Nucleus accumbens (tissue), 56 donors: Measurements from ENCODE around the gene MRGPRG.
A peak's percentile ranks its signal among the peaks of the same experiment; 100 is the strongest.
"Not testable (repeated sequence)": the region's sequence is repeated elsewhere in the genome, so short reads cannot be mapped to it uniquely, and the experiment has no call there.

Experiments used
- DNase-seq, 56 donors: peaks; one replicate each; lab custom pipeline; 2025; lab: John Stamatoyannopoulos, UW

MRGPRG gene, protein sequence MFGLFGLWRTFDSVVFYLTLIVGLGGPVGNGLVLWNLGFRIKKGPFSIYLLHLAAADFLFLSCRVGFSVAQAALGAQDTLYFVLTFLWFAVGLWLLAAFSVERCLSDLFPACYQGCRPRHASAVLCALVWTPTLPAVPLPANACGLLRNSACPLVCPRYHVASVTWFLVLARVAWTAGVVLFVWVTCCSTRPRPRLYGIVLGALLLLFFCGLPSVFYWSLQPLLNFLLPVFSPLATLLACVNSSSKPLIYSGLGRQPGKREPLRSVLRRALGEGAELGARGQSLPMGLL

DNA sequence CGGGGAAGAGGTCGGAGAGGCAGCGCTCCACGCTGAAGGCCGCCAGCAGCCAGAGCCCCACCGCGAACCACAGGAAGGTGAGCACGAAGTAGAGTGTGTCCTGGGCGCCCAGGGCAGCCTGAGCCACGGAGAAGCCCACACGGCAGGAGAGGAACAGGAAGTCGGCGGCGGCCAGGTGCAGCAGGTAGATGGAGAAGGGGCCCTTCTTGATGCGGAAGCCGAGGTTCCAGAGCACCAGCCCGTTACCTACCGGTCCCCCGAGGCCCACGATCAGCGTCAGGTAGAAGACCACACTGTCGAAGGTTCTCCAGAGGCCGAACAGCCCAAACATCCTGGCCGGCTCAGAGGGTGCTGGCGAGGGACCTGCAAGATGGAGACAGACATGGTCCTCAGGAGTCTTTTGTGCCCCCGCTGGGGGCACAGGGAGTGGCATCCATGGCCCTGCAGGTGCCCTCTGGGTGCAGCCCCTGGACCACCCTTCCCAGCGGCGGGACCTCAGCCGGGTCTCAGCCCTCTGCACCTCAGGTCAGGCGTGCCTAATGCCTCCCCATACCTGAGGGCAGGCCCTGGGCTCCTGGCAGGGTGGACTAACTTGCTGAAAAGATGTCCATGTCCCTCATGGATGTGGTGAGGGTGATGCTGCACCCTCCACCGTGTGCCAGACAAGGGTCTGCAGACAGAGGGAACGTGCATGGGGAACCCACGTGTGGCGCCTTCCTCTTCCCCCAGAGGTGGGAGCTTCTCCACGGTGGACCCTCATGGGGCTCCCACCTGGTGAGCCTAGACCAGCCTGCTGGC, at the start of gene MRGPRG:
MRGPRG (minus strand) TSS at position 331 of the 798 bp plus-strand sequence; CDS start at position 331, 0 bp downstream.
- DNase-seq, result no peak

- not testable (repeated sequence) for DNase-seq
Observed at GRCh38 chr11:3262548-3262947, 43.9 kb upstream of the MRGPRG start.

DNA sequence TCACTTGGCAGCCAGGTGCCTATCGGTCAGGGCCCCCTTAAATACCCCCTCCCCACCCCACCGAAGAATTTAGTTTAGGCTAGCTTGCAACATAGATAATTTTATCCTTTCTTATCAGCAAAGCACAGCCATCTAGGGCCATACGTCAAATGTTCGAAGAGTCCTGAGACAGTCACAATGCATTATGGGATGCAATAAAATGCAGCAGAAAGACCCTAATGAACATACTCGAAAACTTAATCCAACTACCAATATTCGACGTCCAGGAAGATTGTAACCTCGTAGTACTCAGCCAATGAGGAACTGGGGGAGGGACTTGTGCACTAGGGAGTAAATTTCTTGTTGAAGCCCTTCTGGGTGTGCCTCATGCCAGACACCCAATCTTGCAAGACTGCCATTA, 43.2 kb upstream of the MRGPRG start:
- DNase-seq, result not testable (repeated sequence)

DNA sequence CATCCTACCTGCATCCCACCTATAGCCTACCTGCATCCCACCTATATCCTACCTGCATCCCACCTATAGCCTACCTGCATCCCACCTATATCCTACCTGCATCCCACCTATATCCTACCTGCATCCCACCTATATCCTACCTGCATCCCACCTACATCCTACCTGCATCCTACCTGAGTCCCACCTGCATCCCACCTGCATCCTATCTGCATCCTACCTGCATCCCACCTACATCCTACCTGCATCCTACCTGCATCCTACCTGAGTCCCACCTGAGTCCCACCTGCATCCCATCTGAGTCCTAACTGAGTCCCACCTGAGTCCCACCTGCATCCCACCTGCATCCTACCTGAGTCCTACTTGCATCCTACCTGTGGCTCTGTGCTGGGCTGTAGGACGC, 38.9 kb upstream of the MRGPRG start:
- DNase-seq, result not testable (repeated sequence)

- DNase-seq, result not testable (repeated sequence)
Observed at GRCh38 chr11:3255241-3255640, 36.6 kb upstream of the MRGPRG start.

- DNase-seq, result not testable (repeated sequence)
Observed at GRCh38 chr11:3254773-3255172, 36.2 kb upstream of the MRGPRG start.

- DNase-seq, result no peak
Observed at GRCh38 chr11:3245071-3245470, 26.5 kb upstream of the MRGPRG start.

GRCh38 chr11:3243880-3244279, 25.3 kb upstream of the MRGPRG start:
- no peak for DNase-seq

DNA sequence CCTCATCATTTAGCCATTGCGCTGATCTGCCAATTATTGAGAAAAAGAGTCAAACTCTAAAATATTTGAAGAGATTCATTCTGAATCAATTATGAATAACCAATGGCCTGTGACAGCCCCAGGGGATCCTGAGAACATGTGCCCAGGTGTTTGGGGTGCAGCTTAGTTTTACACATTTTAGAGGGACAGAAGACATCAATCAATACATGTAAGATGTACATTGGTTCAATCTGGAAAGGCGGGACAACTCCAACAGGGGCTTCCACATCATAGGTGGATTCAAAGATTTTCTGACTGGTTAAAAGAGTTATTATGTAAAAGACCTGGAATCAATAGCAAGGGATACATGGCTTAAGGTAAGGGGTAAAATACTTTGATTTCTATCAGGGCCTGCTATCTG, 18.5 kb upstream of the MRGPRG start:
- no peak for DNase-seq

DNA sequence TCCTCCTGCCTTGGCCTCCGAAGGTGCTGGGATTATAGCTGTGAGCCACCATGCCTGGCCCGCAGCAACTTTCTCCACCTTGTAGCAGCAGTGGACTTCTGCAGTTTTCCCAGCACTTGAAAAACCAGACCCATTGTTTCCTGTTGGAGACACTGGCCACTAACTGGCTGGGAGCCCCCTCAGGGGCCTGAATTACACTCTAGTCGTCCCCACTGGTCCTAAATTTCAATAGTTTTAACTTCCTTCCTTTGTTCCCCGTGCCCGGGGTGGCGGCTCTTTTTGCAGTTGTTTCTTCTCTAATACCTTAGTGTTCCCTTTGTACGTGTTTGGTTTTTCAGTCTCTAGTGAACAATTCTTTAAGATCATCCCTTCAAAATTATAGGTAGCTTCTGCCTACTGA, 16.2 kb upstream of the MRGPRG start:
- DNase-seq, result no peak

- DNase-seq, result no peak
Observed at GRCh38 chr11:3232956-3233355, 14.3 kb upstream of the MRGPRG start.

DNA sequence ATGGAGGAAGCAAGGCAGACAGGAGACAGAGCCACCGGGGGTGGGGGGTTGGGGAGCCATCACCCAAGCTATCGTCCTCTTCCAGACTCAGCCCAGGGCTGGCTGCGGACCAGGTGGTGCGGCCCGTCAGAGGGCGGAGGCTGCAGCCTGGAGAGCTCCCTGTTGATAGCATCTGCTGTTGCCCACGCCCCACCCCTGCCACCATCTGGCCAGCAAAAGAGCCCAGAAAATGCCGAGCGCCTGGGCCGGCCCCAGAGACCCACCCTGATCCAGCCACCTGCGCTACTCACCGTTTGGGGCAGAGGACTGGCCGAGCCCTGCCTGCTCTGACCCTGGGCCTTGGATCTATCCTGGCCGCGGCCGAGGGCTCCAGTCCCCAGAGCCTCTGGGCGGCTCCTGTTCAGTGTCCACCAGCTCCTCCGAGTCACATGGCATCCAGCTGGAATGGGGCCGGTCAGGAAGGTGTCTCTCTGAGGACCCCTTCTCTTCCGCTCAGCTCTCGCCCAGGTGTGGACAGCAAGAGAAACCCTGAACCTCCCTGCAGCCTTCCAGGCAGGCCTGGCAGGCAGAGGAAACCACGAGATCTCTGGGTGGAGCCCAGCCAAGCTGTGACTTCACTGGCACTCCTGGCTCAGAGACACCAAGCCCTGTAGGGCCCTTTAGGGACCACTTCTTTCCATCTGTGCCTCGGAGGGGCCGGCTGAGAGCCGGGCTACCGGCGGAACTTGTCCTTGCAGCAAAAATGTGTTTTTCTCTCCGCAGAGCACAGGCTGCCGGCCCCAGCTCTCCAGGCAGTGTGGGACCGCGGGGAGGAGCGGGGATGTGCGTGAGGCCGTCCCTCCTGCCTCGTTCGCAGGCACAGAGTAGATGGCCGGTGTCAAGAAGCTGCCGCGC, 13.5 kb upstream of the MRGPRG start, which contains the start of gene MRGPRE:
MRGPRE (minus strand) TSS at position 567 of the 894 bp plus-strand sequence. CDS start 3,618 bp downstream, outside the sequence.
- peak in 2 of 56 donors; percentile 12 to 49 for DNase-seq

DNA sequence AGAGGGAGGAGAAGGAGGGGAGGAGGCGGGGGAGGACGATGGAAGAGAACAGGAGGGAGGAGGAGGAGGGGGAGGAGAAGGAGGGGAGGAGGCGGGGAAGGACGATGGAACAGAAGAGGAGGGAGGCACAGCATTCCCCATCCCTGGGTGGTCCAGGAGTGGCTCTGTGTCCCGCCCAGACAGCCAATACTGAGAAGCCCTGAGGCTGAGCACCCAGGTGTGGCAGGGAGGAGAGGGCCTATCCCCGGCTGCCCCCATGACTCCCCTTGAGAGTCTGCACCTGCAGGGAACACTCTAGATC, 12.9 kb upstream of the MRGPRG start:
- DNase-seq, result no peak

GRCh38 chr11:3230636-3231549, 12.3 kb upstream of the MRGPRG start:
- no peak for DNase-seq

DNA sequence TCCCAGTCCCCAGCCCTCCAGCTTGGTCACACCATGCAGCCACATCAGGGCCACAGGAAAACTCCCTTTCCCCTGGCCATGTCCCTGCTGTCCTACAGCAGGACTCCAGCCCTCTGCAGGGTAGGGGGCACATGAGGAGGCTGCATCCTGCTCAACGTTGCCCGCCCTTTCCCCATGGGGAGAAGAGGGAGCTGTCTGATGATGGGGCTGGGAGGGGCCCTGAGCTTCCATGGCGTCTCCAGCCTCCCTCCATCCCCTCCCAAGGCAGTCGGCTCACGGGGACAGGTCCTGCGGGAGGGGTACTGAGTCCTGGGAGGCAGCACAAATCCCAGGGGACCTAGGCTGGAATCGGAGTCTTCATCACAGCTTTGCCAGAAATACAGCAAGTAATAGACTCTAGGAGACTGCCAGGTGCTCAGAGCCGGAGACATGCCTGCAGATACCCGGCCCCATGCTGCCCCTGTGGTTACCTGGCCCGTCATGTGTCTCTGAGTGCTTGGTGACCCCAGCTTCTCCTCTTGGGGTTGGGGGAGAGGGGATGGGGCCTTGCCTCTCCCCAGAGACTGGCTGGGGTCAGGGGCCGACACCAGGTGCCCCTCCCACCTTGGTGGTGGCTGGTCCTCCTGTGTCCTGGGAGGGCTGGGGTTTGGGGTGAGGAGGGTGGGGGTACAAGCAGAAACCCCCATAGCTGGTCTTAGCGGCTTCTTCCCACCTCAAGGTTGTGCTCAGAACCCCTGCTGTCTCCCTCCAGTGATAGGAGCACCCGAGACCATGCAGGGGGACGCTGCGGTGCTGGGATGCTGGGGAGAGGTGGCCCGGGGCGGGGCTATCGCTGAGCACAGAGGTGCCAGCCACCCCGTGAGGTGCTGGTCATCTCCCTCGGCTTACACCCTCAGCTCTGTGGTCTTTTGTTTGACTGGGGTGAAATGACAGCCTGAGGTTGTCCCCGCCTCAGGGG, 11.3 kb upstream of the MRGPRG start:
- DNase-seq, result no peak

GRCh38 chr11:3228445-3228829, 9.8 kb upstream of the MRGPRG start:
- no peak for DNase-seq

DNA sequence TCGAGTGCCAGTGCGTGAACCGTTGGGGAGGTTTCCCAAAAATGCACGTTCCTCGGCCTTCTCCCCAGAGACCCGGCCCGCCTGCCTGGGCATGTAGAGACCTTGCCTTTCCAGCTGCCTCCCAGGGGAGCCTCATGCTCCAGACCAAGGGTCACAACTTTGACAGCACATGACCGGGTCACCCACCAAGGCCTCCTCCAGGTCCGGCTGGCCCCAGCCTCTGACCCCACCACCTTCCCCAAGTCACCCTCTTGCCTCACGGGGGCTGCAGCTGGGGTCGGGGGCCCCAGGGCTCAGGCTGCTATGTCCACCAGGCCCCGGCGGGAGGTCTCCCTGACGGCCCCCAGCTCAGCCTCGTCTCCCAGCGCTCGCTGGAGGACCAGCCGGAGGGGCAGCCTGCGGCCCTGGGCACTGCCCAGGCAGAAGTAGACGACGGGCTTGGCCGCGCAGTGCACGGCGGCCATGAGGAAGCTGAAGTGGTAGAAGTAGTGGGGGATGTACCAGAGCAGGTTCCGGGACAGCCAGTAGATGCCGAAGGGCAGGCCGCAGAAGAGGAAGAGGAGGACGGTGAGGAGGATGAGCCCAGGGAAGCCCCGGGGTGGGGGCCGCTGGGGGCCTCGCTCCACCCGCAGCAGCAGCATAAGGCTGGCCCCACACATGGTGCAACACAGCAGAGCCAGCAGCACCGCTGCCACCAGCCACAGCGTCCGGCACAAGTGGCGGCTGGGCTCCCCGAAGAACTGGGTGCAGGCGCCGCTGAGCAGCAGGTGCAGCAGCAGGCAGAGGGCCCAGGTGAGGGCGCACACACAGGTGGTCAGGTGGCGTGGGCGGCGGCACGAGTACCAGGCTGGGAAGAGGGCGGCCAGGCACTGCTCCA, 9.2 kb upstream of the MRGPRG start:
- no peak for DNase-seq
